ENCODE results near the gene USP2. TPM values are rescaled to one million over a fixed set of nuclear protein-coding genes. Genes with fewer than 3 reads are reported as not detected.

The USP2 gene
- total RNA-seq, 1 donor from 2014 or later, result 6.7 TPM

DNA sequence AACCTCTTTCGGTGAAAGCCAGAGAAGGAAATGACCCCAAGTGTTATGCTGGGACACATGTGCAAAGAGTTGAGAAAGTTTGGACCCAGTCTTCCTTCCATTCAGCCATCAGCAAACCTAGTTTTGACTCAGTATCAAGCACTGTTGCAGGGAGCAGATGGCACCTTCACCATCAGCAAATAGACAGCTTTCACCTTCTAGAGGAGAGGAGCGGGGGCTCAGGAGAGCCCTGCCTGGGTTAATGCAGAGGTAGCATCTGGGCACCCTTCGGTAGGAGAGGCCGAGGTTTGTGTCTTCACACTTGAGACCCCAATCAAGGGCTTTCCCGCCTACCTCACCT lies 18.8 kb downstream of the USP2 start:
- Mint-ChIP-seq H3K4me3 (ENCODE audit: unreplicated experiment) (peak overlapping the region; percentile 76), H3K27ac (ENCODE audit: unreplicated experiment) (peak overlapping the region; percentile 75), H3K4me1 (ENCODE audit: low read depth, unreplicated experiment) (peaks cover 30% of the 10 kb centered on the region), H3K9me3 (ENCODE audit: unreplicated experiment) (no peaks in the 10 kb centered on the region), H3K27me3 (ENCODE audit: low read depth, unreplicated experiment) (peaks cover 8% of the 10 kb centered on the region), H3K36me3 (ENCODE audit: low read depth, unreplicated experiment) (peaks cover 11% of the 10 kb centered on the region)
- no peaks in the 10 kb centered on the region for H3K36me3 ChIP-seq (ENCODE audit: insufficient read depth, low read length)
- no peak overlapping the region for H3K9ac ChIP-seq (ENCODE audit: low read length)
- DNase-seq (ENCODE audit: low read depth) (no peak), FAIRE-seq (no peak)
- H4K20me1 ChIP-seq (ENCODE audit: insufficient read depth, low read length), result no peaks in the 10 kb centered on the region
- H2AFZ ChIP-seq (ENCODE audit: low read depth, low read length), result no peak overlapping the region
- H3K27me3 ChIP-seq (ENCODE audit: insufficient read depth, low read length), result peaks cover 11% of the 10 kb centered on the region
- no peaks in the 10 kb centered on the region for H3K79me2 ChIP-seq (ENCODE audit: insufficient read depth, low read length)
- peaks cover 18% of the 10 kb centered on the region for H3K4me1 ChIP-seq (ENCODE audit: insufficient read depth, low read length)
- H3K9me3 ChIP-seq (ENCODE audit: insufficient read depth, low read depth, low read length), result no peaks in the 10 kb centered on the region
- TF ChIP-seq, protein P1, sequence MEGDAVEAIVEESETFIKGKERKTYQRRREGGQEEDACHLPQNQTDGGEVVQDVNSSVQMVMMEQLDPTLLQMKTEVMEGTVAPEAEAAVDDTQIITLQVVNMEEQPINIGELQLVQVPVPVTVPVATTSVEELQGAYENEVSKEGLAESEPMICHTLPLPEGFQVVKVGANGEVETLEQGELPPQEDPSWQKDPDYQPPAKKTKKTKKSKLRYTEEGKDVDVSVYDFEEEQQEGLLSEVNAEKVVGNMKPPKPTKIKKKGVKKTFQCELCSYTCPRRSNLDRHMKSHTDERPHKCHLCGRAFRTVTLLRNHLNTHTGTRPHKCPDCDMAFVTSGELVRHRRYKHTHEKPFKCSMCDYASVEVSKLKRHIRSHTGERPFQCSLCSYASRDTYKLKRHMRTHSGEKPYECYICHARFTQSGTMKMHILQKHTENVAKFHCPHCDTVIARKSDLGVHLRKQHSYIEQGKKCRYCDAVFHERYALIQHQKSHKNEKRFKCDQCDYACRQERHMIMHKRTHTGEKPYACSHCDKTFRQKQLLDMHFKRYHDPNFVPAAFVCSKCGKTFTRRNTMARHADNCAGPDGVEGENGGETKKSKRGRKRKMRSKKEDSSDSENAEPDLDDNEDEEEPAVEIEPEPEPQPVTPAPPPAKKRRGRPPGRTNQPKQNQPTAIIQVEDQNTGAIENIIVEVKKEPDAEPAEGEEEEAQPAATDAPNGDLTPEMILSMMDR (IDR thresholded peaks at IDR 0.05; ENCODE audit: insufficient read depth, low read depth, low read length), result no peak
- H3K4me3 ChIP-seq (ENCODE audit: insufficient read depth, low read depth, low read length), result no peak overlapping the region
- no peak overlapping the region for H3K27ac ChIP-seq (ENCODE audit: low read depth, low read length)
- no peak overlapping the region for H3K4me2 ChIP-seq (ENCODE audit: low read length)

DNA sequence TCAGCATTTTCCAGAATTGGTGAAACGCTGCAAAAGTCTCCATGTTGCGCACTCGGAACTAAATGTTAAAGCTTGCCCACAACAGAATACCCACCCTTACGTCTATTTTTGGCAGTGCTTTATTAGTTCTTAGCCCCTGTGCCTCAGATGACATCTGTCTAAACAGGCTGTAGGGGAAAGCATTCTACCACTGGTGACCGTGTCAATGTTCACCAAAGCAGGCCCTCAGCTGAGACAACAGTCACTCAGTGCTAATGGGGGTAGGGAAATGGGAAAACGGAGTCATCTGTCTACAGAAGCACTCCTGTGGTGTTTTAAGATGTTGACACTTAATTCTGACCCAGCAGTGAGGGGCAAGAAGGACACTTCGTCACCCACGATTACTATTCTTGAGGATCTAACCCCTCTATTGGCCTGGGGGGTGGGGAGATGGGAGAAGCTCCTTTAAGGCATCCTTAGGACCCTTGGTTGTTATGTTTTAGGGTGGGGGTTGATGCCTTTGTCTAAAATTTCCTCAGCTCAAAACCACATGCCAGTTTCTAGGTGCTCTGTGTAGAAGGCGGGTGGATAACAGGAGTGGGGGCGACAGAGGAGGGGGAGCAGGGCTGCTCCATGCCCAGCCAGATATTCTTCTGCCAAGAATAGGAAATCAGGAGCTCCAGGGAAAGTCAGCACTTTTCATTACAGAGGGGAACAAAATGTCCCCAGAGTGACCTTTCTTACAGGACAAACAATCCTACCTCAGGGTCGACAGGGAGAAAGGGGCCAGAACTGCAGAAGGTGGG lies 19.4 kb downstream of the USP2 start:
- Histone ChIP-seq H2AFZ (ENCODE audit: low read depth, low read length) (no peak overlapping the region), H3K27me3 (ENCODE audit: insufficient read depth, low read length) (peaks cover 9% of the 10 kb centered on the region), H3K4me1 (ENCODE audit: insufficient read depth, low read length) (peaks cover 18% of the 10 kb centered on the region), H3K9me3 (ENCODE audit: insufficient read depth, low read depth, low read length) (no peaks in the 10 kb centered on the region), H3K36me3 (ENCODE audit: insufficient read depth, low read length) (no peaks in the 10 kb centered on the region), H3K4me2 (ENCODE audit: low read length) (peak overlapping the region; percentile 78), H3K27ac (ENCODE audit: low read depth, low read length) (no peak overlapping the region), H3K9ac (ENCODE audit: low read length) (no peak overlapping the region), H4K20me1 (ENCODE audit: insufficient read depth, low read length) (no peaks in the 10 kb centered on the region), H3K79me2 (ENCODE audit: insufficient read depth, low read length) (no peaks in the 10 kb centered on the region), H3K4me3 (ENCODE audit: insufficient read depth, low read depth, low read length) (no peak overlapping the region)
- TF ChIP-seq, protein P1 (IDR thresholded peaks at IDR 0.05; ENCODE audit: insufficient read depth, low read depth, low read length), result no peak
- TF ChIP-seq EZH2 (IDR thresholded peaks at IDR 0.05; ENCODE audit: insufficient read depth, low read length), result no peak
- Mint-ChIP-seq H3K4me3 (ENCODE audit: unreplicated experiment) (peak overlapping the region; percentile 76), H3K9me3 (ENCODE audit: unreplicated experiment) (no peaks in the 10 kb centered on the region), H3K27me3 (ENCODE audit: low read depth, unreplicated experiment) (peaks cover 8% of the 10 kb centered on the region), H3K4me1 (ENCODE audit: low read depth, unreplicated experiment) (peaks cover 30% of the 10 kb centered on the region), H3K27ac (ENCODE audit: unreplicated experiment) (peak overlapping the region; percentile 75), H3K36me3 (ENCODE audit: low read depth, unreplicated experiment) (peaks cover 14% of the 10 kb centered on the region)
- DNase-seq (ENCODE audit: low read depth), result no peak
- no peak for FAIRE-seq
